Suppressor macrophage treated with lipopolysaccharide for 4 hours (primary cell): ENCODE results near the gene CDON.
A peak's percentile ranks its signal among the peaks of the same experiment; 100 is the strongest.

ENCODE experiments used
- DNase-seq: peaks from one replicate; pipeline ENCODE4 v3.0.0-alpha.2; 2020

The CDON gene, protein sequence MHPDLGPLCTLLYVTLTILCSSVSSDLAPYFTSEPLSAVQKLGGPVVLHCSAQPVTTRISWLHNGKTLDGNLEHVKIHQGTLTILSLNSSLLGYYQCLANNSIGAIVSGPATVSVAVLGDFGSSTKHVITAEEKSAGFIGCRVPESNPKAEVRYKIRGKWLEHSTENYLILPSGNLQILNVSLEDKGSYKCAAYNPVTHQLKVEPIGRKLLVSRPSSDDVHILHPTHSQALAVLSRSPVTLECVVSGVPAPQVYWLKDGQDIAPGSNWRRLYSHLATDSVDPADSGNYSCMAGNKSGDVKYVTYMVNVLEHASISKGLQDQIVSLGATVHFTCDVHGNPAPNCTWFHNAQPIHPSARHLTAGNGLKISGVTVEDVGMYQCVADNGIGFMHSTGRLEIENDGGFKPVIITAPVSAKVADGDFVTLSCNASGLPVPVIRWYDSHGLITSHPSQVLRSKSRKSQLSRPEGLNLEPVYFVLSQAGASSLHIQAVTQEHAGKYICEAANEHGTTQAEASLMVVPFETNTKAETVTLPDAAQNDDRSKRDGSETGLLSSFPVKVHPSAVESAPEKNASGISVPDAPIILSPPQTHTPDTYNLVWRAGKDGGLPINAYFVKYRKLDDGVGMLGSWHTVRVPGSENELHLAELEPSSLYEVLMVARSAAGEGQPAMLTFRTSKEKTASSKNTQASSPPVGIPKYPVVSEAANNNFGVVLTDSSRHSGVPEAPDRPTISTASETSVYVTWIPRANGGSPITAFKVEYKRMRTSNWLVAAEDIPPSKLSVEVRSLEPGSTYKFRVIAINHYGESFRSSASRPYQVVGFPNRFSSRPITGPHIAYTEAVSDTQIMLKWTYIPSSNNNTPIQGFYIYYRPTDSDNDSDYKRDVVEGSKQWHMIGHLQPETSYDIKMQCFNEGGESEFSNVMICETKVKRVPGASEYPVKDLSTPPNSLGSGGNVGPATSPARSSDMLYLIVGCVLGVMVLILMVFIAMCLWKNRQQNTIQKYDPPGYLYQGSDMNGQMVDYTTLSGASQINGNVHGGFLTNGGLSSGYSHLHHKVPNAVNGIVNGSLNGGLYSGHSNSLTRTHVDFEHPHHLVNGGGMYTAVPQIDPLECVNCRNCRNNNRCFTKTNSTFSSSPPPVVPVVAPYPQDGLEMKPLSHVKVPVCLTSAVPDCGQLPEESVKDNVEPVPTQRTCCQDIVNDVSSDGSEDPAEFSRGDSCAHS (N-terminal part only)

DNA sequence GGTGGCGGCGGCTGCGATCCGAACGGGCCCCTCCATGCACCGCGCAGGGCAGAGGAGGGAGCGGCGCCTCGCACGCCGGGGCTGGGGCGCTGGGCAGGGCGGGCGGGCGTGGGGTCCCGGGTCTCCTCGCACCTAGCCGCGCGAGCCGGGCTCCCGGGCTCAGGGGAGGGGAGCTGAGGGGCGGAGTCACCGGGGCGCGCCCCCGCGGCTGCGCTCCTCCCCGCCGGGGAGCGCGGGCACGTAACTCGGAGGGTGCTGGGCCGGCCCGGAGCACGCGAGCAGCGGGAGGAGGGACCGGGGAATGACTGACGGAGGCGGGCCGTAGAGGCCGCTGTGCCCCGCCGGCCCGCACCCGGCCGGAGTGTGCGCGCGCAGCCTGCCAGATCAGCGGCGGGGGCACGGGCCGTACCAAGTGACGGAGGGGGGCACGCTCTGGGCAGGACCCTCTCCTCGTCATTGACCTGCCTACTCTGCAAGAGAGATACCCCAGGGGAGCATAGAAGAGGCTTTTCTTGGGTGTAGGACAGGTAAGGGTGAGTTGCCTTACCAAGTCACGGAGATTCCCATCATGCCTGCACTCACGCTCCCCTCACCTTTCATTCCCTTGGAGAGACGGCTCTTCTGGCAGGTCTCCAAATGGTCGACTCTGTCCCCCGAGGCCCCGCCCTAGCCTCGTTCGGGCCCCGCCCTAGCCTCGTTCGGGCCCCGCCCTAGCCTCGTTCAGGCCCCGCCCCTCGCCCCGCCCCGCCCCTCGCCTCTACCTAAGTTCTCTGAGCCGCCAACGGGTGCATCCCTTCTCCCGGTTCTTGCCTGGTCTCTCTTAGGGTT lies at the start of gene CDON:
Gene CDON (minus strand): TSS at position 188 of the 828 bp plus-strand sequence. CDS start 39,390 bp downstream, outside the sequence.
- DNase-seq = peak; percentile 93

DNA sequence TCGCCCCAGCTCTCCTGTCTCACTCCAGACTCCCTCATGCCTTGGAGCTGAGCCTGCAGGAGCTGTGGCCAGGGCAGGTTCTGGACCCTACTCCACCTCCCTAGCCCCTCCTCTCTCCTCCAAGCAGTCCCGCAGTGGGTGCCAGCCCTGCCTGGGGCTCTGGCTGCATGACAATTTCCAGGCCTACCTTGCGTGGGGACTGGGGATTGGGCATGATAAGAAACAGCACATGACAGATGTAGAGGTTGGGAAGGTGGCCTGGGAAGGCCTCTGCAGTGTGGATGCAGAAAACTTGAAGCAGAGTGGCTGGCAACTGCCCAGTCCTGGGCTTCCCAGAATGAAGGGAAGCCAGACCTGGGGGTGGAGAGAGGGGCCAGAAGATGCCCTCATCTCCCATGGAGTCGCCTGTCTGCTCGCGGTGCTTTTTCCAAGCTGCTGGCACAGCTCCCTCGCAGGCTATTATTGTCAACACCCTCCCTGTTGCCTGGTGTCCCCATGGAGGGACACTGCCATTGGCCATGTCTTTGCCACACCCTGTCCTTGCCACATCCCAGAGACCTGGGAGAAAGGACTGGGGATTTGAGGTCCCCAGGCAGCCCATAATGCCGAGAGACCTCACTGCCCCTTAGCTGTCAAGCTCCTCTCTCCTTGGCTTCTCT lies 48.9 kb upstream of the CDON start:
- DNase-seq = no peak

DNA sequence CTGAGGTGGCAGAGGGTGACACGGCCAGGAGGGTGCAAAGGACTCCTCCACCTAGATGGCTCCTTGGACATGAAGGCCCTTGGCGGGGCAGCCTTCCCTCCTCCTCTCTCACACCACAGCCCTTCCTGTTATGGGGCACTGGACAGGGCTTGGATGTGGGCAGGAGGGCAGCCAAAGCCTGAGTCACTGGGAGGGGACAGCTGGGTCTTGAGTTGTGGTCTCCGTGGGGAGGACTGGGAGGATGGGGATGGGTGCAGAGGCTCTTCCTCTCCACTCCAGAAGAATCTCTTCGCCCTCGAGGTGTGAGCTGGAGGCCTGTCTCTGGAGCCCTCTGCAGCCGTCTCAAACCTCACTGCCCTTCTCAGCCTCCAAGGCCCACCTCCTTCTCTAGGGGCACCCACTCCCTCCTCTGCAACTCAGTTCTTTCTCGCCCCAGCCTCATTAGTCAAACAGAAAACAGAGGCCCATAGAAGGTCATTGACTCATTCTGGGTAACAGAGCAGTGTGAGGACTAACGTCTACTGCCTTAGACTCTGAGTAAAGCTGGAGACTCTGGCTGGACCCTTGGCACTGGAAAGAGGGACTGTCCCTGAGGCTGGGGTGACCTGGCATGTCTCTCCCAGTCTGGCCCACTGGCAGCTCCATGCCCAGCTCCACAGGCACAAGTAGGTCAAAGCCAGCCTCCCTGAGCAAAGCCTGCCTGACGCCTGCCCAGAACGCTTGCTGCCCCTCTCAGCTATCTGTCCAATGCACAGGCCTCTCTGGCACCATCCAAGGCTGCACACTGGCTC lies 47.5 kb upstream of the CDON start:
- no peak for DNase-seq

DNA sequence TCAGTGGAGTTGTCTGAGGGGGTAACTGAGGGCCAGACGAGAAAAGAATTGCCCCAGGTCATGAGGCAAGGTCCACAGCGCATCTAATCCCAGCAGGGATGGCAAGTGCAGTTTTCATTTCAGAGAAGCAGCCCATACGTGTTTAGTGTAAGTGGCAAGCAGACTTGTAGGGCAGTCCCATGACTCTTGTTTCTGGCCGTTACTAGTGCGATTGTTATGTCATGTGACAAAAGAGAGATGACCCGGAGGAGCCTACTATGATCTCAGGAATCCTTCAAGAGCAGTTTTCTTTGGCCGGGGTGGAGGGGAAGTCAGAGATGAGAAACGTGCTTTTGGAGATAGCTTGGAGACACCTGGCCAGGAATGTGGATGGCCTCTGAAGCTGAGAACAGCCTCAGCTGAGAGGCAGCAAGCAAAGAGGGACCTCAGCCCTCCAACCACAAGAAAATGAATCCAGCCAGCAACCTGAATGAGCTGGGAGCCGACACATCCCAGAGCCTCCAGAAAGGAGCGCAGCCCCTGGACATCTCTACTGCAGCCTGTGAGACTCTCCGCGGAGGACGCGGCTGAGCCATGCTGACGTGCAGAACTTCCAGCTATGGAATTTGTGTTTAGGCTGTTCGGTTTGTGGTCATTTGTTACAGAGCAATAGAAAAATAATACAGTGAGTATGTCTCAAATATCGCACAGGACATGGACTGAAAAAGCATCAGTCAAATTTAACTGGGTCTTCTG lies 44.1 kb upstream of the CDON start:
- DNase-seq = no peak

DNA sequence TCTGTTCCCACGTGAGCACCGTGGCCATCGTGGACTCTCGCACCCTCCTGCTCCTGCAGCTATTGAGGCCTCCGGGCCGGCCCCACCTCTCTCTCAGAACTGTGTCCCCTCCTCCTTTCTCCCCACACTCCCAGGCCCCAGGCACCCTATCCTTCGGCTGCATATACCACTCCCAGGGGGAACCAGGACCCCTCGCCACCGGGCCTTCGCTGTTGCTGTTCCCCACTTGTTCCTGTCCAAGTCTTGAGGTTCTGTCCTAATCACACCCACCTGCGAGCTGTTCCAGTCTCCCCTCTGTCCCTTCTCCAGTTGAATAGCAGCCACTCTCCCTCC lies 43.0 kb upstream of the CDON start:
- no peak for DNase-seq

DNA sequence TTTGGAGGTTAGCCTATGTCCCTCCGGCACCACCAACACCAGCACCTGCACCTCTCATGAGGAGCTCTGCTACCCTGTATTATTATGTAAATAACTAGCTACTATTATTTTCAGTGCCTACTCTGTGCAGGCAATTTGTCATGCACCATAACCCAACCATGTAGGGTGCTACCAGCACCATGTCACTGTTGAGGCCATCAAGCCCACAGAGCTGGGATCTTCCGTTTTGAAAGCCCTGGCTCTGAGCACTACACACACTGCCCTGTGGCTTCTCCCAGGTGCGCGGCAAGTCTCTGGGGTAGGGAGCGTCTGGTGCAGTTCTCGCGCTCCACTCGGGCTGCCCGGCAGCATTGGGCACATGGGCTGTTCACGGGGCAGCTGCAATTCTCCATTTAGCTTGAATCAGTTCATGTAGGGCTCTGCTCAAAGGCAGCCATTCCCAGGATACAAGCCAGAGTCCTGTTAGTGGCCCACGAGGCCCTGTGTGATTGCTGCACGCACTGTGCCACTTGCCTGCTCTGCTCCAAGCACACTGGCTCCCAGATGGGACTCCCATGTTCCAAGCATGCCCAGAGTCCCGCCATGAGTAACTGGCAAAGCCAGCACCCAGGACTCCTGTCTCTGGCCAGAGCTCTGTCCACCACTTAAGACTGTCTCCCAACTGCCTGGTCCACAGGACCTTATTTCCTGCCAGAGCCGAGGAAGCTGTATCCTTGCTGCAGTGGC lies 42.5 kb upstream of the CDON start:
- no peak for DNase-seq

DNA sequence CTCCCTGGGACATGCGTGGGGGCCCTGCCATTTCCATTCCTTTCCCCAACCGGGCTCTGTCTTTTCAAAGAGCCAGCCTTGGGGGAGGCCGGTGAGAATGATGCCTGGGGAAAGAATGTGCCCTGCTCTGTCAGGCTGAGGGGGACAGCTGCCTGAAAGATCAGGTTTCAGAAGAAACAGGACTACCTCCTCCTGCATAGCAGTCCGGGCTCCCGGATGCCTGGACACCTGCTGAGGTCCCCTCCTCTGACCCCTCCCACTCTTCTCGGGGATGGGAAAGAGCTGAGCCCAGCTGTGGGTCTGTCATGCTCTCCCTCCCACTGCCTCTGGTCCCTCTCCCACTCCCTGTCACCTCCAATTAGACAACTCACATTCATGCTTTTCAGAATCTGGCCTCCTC lies 41.8 kb upstream of the CDON start:
- DNase-seq = no peak

DNA sequence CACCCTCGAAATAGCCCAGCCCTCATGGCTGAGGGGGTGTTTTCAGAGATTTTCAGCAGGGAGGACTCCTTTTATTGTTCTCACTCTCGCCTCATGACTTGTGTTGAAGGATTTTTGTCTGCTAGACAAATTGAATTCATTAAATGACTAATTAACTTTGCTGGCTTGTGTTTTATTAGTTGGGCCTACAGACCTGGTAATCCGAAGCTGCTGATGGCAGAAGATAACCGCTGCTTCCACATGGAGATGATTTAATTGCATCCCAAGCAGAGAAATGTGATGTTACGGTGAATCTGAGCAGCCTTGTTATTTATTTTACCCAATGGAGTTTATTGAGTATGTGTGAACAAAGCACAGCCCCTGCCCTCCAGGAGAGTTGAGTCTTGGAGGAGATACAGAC lies 40.5 kb upstream of the CDON start:
- DNase-seq = no peak

DNA sequence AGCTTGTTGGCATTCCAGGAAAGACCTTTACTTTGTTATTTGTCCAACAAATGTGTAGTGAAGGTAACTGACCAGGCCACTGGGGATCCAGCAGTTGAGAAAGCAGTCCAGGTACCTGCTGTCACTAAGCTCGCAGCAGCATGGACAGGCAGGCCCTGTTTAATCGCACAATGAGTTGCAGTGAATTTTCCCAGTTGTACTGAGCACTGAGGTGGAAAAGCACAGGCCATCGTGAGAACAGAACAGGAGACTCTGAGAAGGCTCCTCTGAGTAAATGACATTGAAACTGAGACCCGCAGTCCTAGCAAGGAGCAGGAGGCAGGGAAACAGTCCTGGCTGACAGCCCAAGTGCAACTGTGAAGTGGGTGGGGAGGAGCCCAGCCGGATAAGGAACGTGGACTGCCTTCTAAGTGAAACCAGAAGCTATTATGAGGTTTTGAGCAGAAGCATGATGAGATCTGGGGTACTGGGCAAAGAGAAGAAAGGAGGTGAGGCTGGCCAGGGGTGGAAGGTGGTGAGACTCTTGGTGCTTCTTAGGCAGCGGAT lies 39.8 kb upstream of the CDON start:
- no peak for DNase-seq

DNA sequence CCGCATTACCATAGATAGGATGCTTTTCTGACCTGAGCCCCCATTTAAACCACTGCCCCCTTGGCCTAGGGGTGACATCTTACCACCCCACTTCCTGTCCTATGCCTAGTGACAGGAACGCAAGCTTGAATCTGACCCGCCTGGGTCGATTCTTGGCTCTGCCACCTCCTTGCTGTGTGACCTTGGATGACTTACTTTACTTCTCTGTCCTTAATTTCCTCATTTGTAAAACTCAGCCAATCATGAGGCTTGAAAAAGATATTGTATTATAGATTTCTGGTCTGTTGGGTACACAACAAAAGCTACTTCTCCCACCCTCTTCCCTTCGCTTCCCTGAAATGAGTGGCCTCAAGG lies 39.2 kb upstream of the CDON start:
- DNase-seq = no peak

DNA sequence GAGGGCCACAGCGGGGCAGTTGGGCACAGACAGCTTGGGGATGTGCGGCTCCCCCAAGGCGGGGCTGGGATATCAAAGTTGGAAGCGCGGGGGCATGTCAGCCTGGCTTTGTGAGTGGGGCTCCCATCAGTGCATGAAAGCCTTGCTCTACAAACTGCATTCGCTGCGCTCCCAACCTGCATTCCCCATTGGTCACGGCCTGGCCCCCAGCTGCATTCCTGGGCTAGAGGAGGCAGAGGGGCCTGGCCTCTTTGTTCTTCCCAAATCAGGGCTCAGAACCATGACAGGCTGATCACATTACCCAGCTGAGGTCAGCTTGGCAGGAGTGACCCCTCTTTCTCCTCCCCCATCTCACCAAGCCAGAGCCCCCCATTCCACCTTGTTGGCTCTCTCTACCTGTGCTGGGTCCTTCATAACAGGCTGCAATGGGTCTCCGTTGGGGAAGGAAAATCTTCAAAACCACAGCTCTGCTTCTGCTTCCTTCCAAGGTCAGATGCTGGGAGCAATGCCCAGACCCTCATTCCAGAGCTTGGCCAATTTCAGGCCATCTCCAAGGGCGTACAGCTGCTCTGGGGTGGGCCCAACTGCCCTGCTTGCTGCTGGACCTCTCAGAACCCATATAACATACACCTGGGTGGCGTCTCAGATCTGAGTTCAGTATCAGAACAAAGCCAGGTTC lies 38.7 kb upstream of the CDON start:
- DNase-seq = no peak

DNA sequence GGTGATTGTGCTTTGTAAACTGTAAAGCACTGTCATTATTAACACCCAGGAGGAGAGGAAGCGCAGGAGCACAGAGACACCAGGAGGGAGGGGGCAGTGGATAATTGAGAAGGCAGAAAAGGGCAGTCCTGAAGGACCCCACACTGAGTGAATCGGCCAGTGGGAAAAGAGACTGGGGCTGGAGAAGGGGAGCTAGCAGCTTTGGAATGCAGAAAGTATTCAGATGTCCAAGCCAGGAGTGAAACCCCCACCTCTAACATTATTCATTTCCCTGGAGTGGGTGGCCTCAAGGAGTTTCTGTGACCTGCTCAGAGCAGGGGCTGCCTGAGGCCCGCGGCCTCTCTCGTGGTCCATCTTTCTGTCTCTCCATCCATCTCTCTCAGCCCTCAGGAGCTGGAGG lies 38.0 kb upstream of the CDON start:
- DNase-seq = no peak

DNA sequence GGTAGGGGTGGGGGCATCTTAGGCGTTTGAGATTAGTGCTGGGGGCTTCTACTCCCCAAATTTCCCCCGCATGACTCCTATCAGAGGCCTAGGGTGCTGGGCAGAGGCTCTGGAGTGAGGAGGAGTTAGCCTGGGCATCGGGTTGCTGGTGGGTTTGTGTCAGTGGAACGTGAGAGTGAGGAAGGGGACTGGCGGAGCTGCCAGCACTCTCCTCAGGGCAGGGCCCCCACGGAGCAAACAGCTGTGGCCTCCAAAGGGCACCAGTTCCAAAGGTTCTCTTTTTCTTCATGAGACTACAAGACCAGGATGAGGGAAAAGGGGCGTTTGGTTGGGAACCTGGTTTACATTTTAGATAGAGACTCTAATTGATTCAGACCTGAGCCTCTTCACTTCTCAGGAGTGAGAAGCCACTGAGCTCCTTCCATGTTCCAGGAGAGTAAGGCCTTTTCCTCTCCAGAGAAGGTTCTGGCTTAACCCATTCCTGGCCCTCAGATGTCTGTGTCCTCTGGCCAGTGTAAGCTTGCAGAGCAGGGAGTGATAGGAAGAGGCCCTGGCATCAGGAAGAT lies 35.6 kb upstream of the CDON start:
- DNase-seq = no peak

DNA sequence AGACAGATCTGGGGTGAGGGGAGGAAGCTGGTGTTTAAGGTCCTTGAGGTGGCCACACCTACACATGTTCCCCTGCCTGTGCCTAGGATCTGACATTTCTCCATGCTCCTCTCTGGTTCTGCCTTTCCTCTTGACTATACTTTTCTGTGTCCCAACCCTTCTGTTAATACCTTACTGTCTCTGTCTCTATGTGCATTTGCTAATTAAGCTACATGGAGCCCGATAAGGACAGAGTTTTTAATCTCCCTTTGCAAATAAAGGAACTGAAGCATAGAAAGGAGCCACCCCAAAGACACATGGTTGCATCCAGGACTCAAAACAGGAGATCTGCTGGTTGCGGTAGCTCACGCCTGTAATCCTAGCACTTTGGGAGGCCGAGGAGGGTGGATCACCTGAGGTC lies 33.1 kb upstream of the CDON start:
- DNase-seq = no peak

DNA sequence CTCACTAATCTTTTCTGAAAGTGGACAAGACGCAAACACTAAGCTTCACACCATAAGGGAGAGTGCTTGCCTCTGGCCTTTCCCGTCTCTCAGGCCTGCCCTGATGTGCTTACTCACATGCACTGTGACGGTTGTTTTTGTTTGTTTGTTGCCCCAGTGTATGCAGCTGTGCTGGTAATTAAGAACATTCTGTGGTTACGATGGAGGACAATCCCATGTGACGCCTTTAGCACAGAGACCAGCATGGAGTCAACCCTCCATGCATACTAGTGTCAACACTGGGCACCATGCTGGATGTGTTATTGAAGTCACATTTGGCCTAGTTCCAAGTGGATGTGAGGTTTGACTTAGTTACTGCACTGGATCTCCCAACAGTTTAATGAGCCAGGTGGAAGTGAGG lies 27.8 kb upstream of the CDON start:
- DNase-seq = no peak

DNA sequence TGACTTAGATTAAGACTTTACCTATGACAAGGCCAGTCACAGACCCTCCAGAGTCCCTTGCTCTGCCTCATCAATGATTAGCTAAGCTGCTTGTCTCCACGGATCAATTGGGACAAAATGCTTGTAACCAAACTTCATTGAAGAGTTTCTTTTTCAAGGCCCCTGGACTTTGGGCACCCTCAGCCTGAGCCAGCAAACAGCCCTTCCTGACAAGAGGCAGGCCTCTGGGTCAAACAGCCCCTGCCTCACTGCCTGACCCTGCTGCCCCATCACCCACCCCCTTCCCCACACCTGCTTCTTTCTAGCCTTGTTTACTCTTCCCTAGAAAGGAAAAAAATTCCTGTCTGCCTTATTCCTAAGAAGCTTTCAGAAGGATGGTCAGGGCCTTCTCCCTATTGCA lies 26.3 kb upstream of the CDON start:
- DNase-seq = no peak

DNA sequence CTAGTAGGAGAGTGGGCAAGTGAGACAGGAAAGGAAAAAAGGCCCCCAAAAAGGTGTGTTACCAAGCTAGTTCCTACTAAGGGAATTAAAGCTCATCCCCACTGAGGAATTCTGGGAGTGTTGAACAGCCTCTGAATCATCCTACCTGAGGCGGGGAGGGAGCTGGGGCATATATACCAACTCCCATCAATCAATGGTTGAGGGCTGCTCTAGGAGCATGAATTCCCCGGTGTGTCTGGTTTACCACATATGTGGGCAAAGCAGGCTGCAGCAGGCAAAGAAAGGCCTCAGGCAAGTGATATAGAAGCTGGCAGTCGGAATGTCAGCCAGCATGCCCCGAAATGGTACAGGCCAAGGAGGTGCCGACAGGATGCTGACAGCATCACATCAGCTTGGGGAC lies 23.6 kb upstream of the CDON start:
- no peak for DNase-seq

DNA sequence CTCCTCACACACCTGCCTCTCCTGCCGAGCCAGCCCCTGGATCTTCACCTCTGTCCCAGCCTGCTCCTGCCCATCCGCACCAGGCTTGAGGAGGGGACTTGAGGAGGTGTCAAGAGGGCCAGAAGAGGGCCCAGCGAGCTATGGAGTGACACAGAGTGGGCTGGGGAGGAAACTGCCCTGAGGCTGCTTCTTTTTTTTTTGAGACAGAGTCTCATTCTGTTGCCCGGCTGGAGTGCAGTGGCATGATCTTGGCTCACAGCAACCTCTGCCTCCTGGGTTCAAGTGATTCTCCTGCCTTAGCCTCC lies 21.9 kb upstream of the CDON start:
- no peak for DNase-seq
